H1 (cell line): ENCODE measurements around the gene TNFRSF1A. TPM values are rescaled to one million over a fixed set of nuclear protein-coding genes. Genes with fewer than 3 reads are reported as not detected.

Experiments
- CEBPB ChIP-seq: IDR thresholded peaks from 2 replicates; pipeline ENCODE4 v1.6.1; 2012; ENCODE audit warnings: low read depth, low read length
- CHD2 ChIP-seq: IDR thresholded peaks from 2 replicates; pipeline ENCODE4 v1.6.1; 2012; ENCODE audit warnings: low read length, improper control_type of control experiment
- EZH2 ChIP-seq: fragments of 200-600 bp; sonication (generic); IDR thresholded peaks from 2 replicates; pipeline ENCODE4 v1.7.1; 2012; ENCODE audit warnings: low read depth, mild to moderate bottlenecking, moderate library complexity, low read length, inconsistent platforms; ENCODE audit not compliant: severe bottlenecking
- FOSL1 ChIP-seq: IDR thresholded peaks from 2 replicates; pipeline ENCODE4 v1.6.1; 2011; ENCODE audit warnings: mild to moderate bottlenecking, low read depth, low read length, moderate library complexity; ENCODE audit not compliant: insufficient read depth
- HDAC6 ChIP-seq: IDR thresholded peaks from one replicate; pipeline ENCODE4 v1.7.1; 2012; ENCODE audit warnings: low read depth, mild to moderate bottlenecking, inconsistent platforms, low read length, moderate library complexity
- KDM5A ChIP-seq: fragments of 200-600 bp; IDR thresholded peaks from 2 replicates; pipeline ENCODE4 v1.7.1; 2012; ENCODE audit warnings: mild to moderate bottlenecking, low read length, inconsistent platforms, mixed read lengths
- RFX5 ChIP-seq: IDR thresholded peaks from 2 replicates; pipeline ENCODE4 v1.6.1; 2011; ENCODE audit warnings: low read depth, low read length, improper control_type of control experiment, borderline replicate concordance
- SAP30 ChIP-seq: fragments of 300-600 bp; sonication (generic); IDR thresholded peaks from 2 replicates; pipeline ENCODE4 v1.7.1; 2012; ENCODE audit warnings: low read length, moderate library complexity, mild to moderate bottlenecking, inconsistent platforms; ENCODE audit not compliant: insufficient read depth, insufficient replicate concordance
- SP1 ChIP-seq: IDR thresholded peaks from 2 replicates; pipeline ENCODE4 v1.6.1; 2011; ENCODE audit warnings: low read depth, low read length
- SP2 ChIP-seq: IDR thresholded peaks from 2 replicates; pipeline ENCODE4 v1.6.1; 2012; ENCODE audit warnings: mild to moderate bottlenecking, low read length, inconsistent platforms
- SP4 ChIP-seq: IDR thresholded peaks from 2 replicates; pipeline ENCODE4 v1.6.1; 2012; ENCODE audit warnings: low read length, inconsistent platforms
- SRF ChIP-seq: IDR thresholded peaks from 2 replicates; pipeline ENCODE4 v1.6.1; 2011; ENCODE audit warnings: mild to moderate bottlenecking, low read depth, low read length, moderate library complexity
- TAF1 ChIP-seq: IDR thresholded peaks from 2 replicates; pipeline ENCODE4 v1.6.1; 2011; ENCODE audit warnings: mild to moderate bottlenecking, low read depth, low read length
- polyA plus RNA-seq, 7 experiments: library from polyadenylated mRNA; depleted of rRNA in 3 of 7; stranded (reverse) in 5 of 7; unstranded in 2 of 7; fragments of >200 nt in 5 of 7; fragments of 200-250 nt in 2 of 7; gene quantifications; 1 replicate in 5 of 7; 2 replicates in 1 of 7; 4 replicates in 1 of 7; pipeline versions ENCODE4 v1.2.1 to v1.2.3, GENCODE V29; 2011 to 2013; ENCODE audit warnings: missing spikeins in 2 of 7, mixed read lengths in 2 of 7
- total RNA-seq: library from RNA; stranded (reverse); fragmentation: NEBNext Ultra II Directional; extraction: Animal tissue kit (Norgen Biotek cat#: 25700); gene quantifications from 2 replicates; pipeline ENCODE4 v1.2.1, GENCODE V29; 2021
- TF ChIP-seq, protein P1 (sequence below): IDR thresholded peaks from 2 replicates; pipeline ENCODE4 v1.6.1; 2012; ENCODE audit warnings: inconsistent platforms
- TF ChIP-seq, protein P2 (sequence below): IDR thresholded peaks from 2 replicates; pipeline ENCODE4 v1.6.1; 2011; ENCODE audit warnings: low read depth, mild to moderate bottlenecking, low read length; ENCODE audit not compliant: insufficient read depth

Gene TNFRSF1A
- total and polyA plus RNA-seq, 2 of the 8 experiments (the other 6 are each of a cell fraction or from before 2014, with no cell fraction given), result 28.7 to 42.1 TPM

DNA sequence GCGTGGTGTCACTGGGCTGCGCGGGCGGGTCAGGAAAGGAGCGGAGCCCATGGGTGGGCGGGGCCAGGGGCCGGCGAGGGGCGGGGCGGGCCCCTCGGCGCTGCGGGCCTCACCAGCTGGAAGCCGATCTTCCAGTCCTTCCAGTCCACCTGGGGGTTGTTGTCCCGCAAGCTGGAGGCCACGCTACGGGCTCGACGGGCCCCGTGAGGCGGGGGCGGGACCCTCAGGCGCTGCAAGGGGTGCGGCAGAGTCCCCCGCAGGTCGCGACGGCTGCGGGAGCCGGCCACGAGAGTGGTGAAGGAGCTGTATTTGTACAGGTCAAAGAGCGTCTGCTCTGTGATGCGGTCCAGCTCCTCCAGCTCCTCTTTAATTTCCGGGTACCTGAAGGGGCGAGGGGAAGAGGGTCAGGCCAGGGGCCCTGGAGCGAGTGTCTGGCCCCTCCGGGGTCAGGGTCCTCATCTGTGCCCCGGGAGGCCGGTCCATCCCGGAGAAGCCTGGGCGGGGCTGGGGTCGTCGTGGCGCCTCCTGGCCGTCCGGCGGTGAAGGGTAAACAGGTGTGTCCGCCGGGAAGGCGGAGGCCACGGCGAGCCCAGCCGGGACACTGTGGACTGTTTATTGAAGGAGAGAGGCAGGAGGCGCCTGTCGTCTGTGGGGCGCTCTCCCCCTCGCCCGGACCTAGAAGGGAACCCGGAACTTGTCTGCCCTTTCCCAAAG lies 21.6 kb upstream of the TNFRSF1A start (continued):
- TF ChIP-seq SP4 (no peak), SP2 (no peak), FOSL1 (no peak), RFX5 (no peak), CHD2 (no peak), HDAC6 (no peak), TAF1 (0 out of 2 replicates have a peak, but pooled peaks have one; percentile 31), EZH2 (no peak), CEBPB (no peak), SAP30 (no peak), SP1 (no peak), SRF (no peak), KDM5A (no peak)
- TF ChIP-seq, protein P1, sequence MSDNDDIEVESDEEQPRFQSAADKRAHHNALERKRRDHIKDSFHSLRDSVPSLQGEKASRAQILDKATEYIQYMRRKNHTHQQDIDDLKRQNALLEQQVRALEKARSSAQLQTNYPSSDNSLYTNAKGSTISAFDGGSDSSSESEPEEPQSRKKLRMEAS, result 0 out of 2 replicates have a peak, but pooled peaks have one; percentile 7
- TF ChIP-seq, protein P2, sequence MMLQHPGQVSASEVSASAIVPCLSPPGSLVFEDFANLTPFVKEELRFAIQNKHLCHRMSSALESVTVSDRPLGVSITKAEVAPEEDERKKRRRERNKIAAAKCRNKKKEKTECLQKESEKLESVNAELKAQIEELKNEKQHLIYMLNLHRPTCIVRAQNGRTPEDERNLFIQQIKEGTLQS, result no peak
